Endothelial cell of umbilical vein (primary cell): ENCODE data around the gene PIRT. TPM values are rescaled to one million over a fixed set of nuclear protein-coding genes. Genes with fewer than 3 reads are reported as not detected.

ENCODE experiments used
- BruUV-seq: library from RNA; stranded (reverse); fragments of 400-500 nt; replicated peaks from 2 replicates; lab custom pipeline; 2021; lab: Mats Ljungman, UMichigan
- CTCF ChIA-PET: fragments of 300-600, 350-600 bp; sonication (Branson Sonifier 250); formaldehyde crosslinking; loops from one replicate; lab custom pipeline; 2021; ENCODE audit warnings: antibody characterized with exemption, inconsistent platforms; lab: Charles Lee
- POLR2A ChIA-PET: fragments of 300-600, 350-600 bp; sonication (Branson Sonifier 250); formaldehyde crosslinking; loops from one replicate; lab custom pipeline; 2021; ENCODE audit warnings: antibody characterized with exemption, inconsistent platforms; lab: Charles Lee
- DNase-seq: peaks from one replicate; pipeline ENCODE4 v3.0.0-alpha.2; 2011; ENCODE audit warnings: low read depth, low spot score
- FAIRE-seq: peaks from 2 replicates; lab custom pipeline; 2011; peaks lifted over from hg19 to GRCh38; lab: Jason Lieb, UNC
- H2AFZ ChIP-seq: 2 replicates; pipeline ENCODE4 v1.6.0; 2012; ENCODE audit warnings: low read depth, low read length, control low read depth, inconsistent platforms
- H3K27ac ChIP-seq: 2 replicates; pipeline ENCODE4 v1.5.1; 2011; ENCODE audit warnings: low read depth, mild to moderate bottlenecking, control low read depth, low read length, moderate library complexity; ENCODE audit not compliant: insufficient read depth
- H3K27me3 ChIP-seq, 2 experiments: 2 replicates each; pipeline versions ENCODE4 v1.6.0 to v1.6.1; 2011; ENCODE audit warnings: low read length in 2 of 2, mixed read lengths in 1 of 2; ENCODE audit not compliant: control insufficient read depth in 2 of 2, insufficient read depth in 2 of 2
- H3K36me3 ChIP-seq, 2 experiments: 2 replicates in 1 of 2; 3 replicates in 1 of 2; pipeline ENCODE4 v1.5.1; 2011; ENCODE audit warnings: low read length in 2 of 2, mild to moderate bottlenecking in 1 of 2, moderate library complexity in 1 of 2; ENCODE audit not compliant: control insufficient read depth in 2 of 2, insufficient read depth in 2 of 2; ENCODE audit errors: extremely low read depth in 1 of 2
- H3K4me1 ChIP-seq: 3 replicates; pipeline ENCODE4 v1.5.1; 2011; ENCODE audit warnings: mild to moderate bottlenecking, low read length; ENCODE audit not compliant: control insufficient read depth, insufficient read depth; ENCODE audit errors: extremely low read depth
- H3K4me2 ChIP-seq: 2 replicates; pipeline ENCODE4 v1.6.1; 2011; ENCODE audit warnings: low read length, control low read depth, mixed read lengths; ENCODE audit not compliant: insufficient read depth
- H3K4me3 ChIP-seq, 3 experiments: fragments of 200-600 bp in 1 of 3; sonication (generic), shearing (Covaris generic) in 1 of 3; replicated peaks in 1 of 3; 2 replicates each; pipeline ENCODE4 v1.5.1; 2011 to 2016; ENCODE audit warnings: control low read depth in 3 of 3, low read length in 3 of 3, mild to moderate bottlenecking in 2 of 3, inconsistent platforms in 1 of 3, low read depth in 1 of 3, moderate library complexity in 1 of 3; ENCODE audit not compliant: insufficient read depth in 1 of 3
- H3K79me2 ChIP-seq: 2 replicates; pipeline ENCODE4 v1.6.0; 2012; ENCODE audit warnings: low read length, inconsistent platforms; ENCODE audit not compliant: control insufficient read depth, insufficient read depth
- H3K9ac ChIP-seq: replicated peaks from 2 replicates; pipeline ENCODE3; 2011; ENCODE audit warnings: low read length, control low read depth; ENCODE audit not compliant: insufficient read depth; ENCODE audit errors: extremely low read depth
- H3K9me1 ChIP-seq: replicated peaks from 3 replicates; pipeline ENCODE4 v1.6.0; 2011; ENCODE audit warnings: mild to moderate bottlenecking, low read length; ENCODE audit not compliant: control insufficient read depth, insufficient read depth; ENCODE audit errors: extremely low read depth
- H3K9me3 ChIP-seq: replicated peaks from 2 replicates; pipeline ENCODE4 v1.5.1; 2012; ENCODE audit warnings: low read length, inconsistent platforms; ENCODE audit not compliant: control insufficient read depth, insufficient read depth
- H4K20me1 ChIP-seq: replicated peaks from 2 replicates; pipeline ENCODE3; 2011; ENCODE audit warnings: mild to moderate bottlenecking, low read length; ENCODE audit not compliant: control insufficient read depth, insufficient read depth; ENCODE audit errors: extremely low read depth
- EZH2 ChIP-seq: IDR thresholded peaks from 2 replicates; pipeline ENCODE4 v1.6.1; 2012; ENCODE audit warnings: borderline replicate concordance, low read depth, mild to moderate bottlenecking, moderate library complexity, low read length, inconsistent platforms; ENCODE audit not compliant: severe bottlenecking
- FOS ChIP-seq: IDR thresholded peaks from 2 replicates; pipeline ENCODE4 v1.6.1; 2011; ENCODE audit warnings: mild to moderate bottlenecking, low read length, moderate library complexity, borderline replicate concordance; ENCODE audit not compliant: insufficient read depth
- GATA2 ChIP-seq: IDR thresholded peaks from 2 replicates; pipeline ENCODE4 v1.7.0; 2011; ENCODE audit warnings: low read depth, mild to moderate bottlenecking, moderate library complexity, mixed read lengths, low read length; ENCODE audit not compliant: insufficient read length, insufficient read depth
- JUN ChIP-seq: IDR thresholded peaks from 2 replicates; pipeline ENCODE4 v1.6.1; 2011; ENCODE audit warnings: borderline replicate concordance, low read depth; ENCODE audit not compliant: insufficient read length, insufficient read depth
- MYC ChIP-seq: IDR thresholded peaks from one replicate; pipeline ENCODE4 v1.6.1; 2011; ENCODE audit warnings: mild to moderate bottlenecking, low read depth, low read length
- POLR2A ChIP-seq: IDR thresholded peaks from 2 replicates; pipeline ENCODE4 v1.6.1; 2012; ENCODE audit warnings: low read depth, mild to moderate bottlenecking, control low read depth, low read length
- POLR2AphosphoS5 ChIP-seq: IDR thresholded peaks from 2 replicates; pipeline ENCODE4 v1.6.1; 2012; ENCODE audit warnings: low read depth, mild to moderate bottlenecking, control low read depth, low read length, moderate library complexity; ENCODE audit not compliant: insufficient read depth
- dilution Hi-C: fragments of 300-500 bp; cut with MboI; formaldehyde crosslinking; loops from one replicate; pipeline ENCODE4 v1.15.0; 2019; ENCODE audit warnings: low sequenced_read_pairs; ENCODE audit not compliant: extremely low pct_ligation_motif_present
- intact Hi-C: fragments of 100-400 bp; cut with micrococcal nuclease; formaldehyde crosslinking; loops from one replicate; pipeline ENCODE4 v1.10.0; 2022
- polyA plus RNA-seq, 4 experiments: library from polyadenylated mRNA; depleted of rRNA in 3 of 4; stranded (reverse) in 3 of 4; unstranded in 1 of 4; fragments of >200 nt; gene quantifications; 2 replicates each; pipeline versions ENCODE4 v1.2.1 to v1.2.3, GENCODE V29; 2011 to 2012; ENCODE audit warnings: missing spikeins in 1 of 4
- total RNA-seq: library from RNA; stranded (reverse); gene quantifications from 2 replicates; pipeline ENCODE4 v1.2.3, GENCODE V29; 2021
- TF ChIP-seq, protein P1 (sequence below), 2 donors: IDR thresholded peaks; 1 replicate in 1 of 2; 2 replicates in 1 of 2; pipeline ENCODE4 v1.5.1; 2011; ENCODE audit warnings: low read length in 2 of 2, mild to moderate bottlenecking in 2 of 2, moderate library complexity in 2 of 2, control low read depth in 1 of 2, inconsistent platforms in 1 of 2, low read depth in 1 of 2; ENCODE audit not compliant: insufficient read depth in 1 of 2; ENCODE audit errors: extremely low read depth in 1 of 2
- TF ChIP-seq, protein P2 (sequence below): IDR thresholded peaks from 2 replicates; pipeline ENCODE4 v1.6.1; 2011; ENCODE audit not compliant: insufficient read depth, insufficient read length

Gene PIRT
- total and polyA plus RNA-seq, 2 donors (not counting 3 experiments of a cell fraction or from before 2014, with no cell fraction given) = not detected

DNA sequence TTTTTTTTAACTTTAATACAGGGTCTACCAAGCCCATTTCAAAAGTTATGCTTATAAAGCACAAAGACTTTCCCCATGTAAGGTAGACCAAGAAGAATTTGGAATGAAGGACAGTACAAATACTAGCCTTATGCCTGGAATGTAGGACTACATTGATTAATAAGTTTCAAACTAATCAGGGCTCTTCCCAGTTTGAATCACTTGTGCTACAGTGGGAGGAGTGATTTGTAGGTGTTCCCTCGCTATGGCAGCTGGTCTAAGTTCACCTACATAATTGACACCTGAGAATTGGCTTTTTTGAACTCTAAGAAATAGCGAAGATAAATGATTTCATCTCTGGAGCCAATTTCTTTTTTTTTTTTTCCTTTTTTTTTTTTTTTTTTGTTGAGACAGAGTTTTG, 52.6 kb downstream of the PIRT start:
- Histone ChIP-seq H3K27ac (no peak overlapping the region), H3K9ac (no peak overlapping the region), H3K36me3 (no peaks in the 10 kb centered on the region), H3K4me2 (no peak overlapping the region), H3K9me3 (no peaks in the 10 kb centered on the region), H3K9me1 (no peaks in the 10 kb centered on the region), H3K79me2 (no peaks in the 10 kb centered on the region), H4K20me1 (no peaks in the 10 kb centered on the region), H2AFZ (no peak overlapping the region), H3K4me3 (no peak overlapping the region), H3K27me3 (no peaks in the 10 kb centered on the region), H3K4me1 (no peaks in the 10 kb centered on the region)
- TF ChIP-seq FOS (no peak), JUN (no peak), GATA2 (no peak), MYC (no peak), EZH2 (no peak), POLR2A (no peak), POLR2AphosphoS5 (no peak)
- TF ChIP-seq, protein P1, sequence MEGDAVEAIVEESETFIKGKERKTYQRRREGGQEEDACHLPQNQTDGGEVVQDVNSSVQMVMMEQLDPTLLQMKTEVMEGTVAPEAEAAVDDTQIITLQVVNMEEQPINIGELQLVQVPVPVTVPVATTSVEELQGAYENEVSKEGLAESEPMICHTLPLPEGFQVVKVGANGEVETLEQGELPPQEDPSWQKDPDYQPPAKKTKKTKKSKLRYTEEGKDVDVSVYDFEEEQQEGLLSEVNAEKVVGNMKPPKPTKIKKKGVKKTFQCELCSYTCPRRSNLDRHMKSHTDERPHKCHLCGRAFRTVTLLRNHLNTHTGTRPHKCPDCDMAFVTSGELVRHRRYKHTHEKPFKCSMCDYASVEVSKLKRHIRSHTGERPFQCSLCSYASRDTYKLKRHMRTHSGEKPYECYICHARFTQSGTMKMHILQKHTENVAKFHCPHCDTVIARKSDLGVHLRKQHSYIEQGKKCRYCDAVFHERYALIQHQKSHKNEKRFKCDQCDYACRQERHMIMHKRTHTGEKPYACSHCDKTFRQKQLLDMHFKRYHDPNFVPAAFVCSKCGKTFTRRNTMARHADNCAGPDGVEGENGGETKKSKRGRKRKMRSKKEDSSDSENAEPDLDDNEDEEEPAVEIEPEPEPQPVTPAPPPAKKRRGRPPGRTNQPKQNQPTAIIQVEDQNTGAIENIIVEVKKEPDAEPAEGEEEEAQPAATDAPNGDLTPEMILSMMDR (IDR thresholded peaks at IDR 0.05; ENCODE audit: extremely low read depth in 1 of 2, insufficient read depth in 1 of 2, low read depth in 1 of 2, low read length in 2 of 2) = no peak
- TF ChIP-seq, protein P2, sequence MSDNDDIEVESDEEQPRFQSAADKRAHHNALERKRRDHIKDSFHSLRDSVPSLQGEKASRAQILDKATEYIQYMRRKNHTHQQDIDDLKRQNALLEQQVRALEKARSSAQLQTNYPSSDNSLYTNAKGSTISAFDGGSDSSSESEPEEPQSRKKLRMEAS = no peak
- intact Hi-C loops = no loop called here
- dilution Hi-C loops = no loop called here
- CTCF ChIA-PET = no interaction called here
- FAIRE-seq (no peak), DNase-seq (no peak)
- BruUV-seq = no TSS peak
- POLR2A ChIA-PET = no interaction called here
